Activated naive CD4-positive, alpha-beta T cell treated with anti-CD3 and anti-CD28 coated beads for 36 hours (primary cell): ENCODE data around the gene SRC. TPM values are rescaled to one million over a fixed set of nuclear protein-coding genes. Genes with fewer than 3 reads are reported as not detected.
"Not testable (repeated sequence)": the region's sequence is repeated elsewhere in the genome, so short reads cannot be mapped to it uniquely, and the experiment has no call there.

Experiments used
- CTCF ChIA-PET: fragments of 350-600 bp; sonication (Branson Sonifier 250); formaldehyde crosslinking; loops from one replicate; lab custom pipeline; 2021; ENCODE audit warnings: antibody characterized with exemption; lab: Charles Lee
- DNase-seq: peaks from one replicate; pipeline ENCODE4 v3.0.0-alpha.2; 2020
- H3K27ac Mint-ChIP-seq: one replicate; pipeline ENCODE4 v1.8.0; 2021; ENCODE audit warnings: mild to moderate bottlenecking, mixed read lengths
- H3K27me3 Mint-ChIP-seq: one replicate; pipeline ENCODE4 v1.8.0; 2021; ENCODE audit warnings: low read depth, mixed read lengths
- H3K36me3 Mint-ChIP-seq: one replicate; pipeline ENCODE4 v1.8.0; 2021; ENCODE audit warnings: low read depth, mixed read lengths
- H3K4me1 Mint-ChIP-seq: one replicate; pipeline ENCODE4 v1.8.0; 2021; ENCODE audit warnings: low read depth, mixed read lengths
- H3K4me3 Mint-ChIP-seq: one replicate; pipeline ENCODE4 v1.8.0; 2021; ENCODE audit warnings: mild to moderate bottlenecking, moderate library complexity, mixed read lengths
- H3K9me3 Mint-ChIP-seq: one replicate; pipeline ENCODE4 v1.8.0; 2021; ENCODE audit warnings: mixed read lengths
- intact Hi-C: fragments of 100-400 bp; cut with micrococcal nuclease; formaldehyde crosslinking; loops from one replicate; pipeline ENCODE4 v1.15.1; 2023
- total RNA-seq, 2 experiments: library from RNA; stranded (reverse); gene quantifications; one replicate each; pipeline ENCODE4 v1.2.3, GENCODE V29; 2021

Gene SRC
- total RNA-seq, 2 experiments from 2014 or later = 2.0 to 2.8 TPM

DNA sequence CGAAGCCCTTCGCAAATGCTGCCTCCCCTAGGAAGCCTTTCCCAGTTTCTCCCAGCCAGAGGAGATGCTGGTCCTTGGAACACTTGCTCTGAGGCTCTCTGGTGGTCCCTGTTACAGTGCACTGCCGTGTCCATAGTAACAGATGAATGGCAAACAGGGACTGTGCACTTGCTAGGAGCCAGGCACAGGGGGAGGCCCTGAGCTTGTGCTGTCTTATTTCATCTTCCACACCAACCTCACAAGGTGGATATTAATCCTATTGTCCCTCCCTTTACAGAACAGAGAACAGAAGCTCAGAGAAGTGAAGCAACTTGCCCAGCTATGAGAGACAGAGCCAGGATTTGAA lies 19.0 kb downstream of the SRC start:
- H3K4me3 Mint-ChIP-seq = no peak overlapping the region
- no peak for DNase-seq
- intact Hi-C loops = no loop called here
- CTCF ChIA-PET = interaction anchor here (0.7 to 1.6 kb wide), 3 partner anchors 9 to 80 kb away, joined by 3 read pairs; no protein-coding TSS in a partner anchor
- H3K4me1 Mint-ChIP-seq = peaks cover 2% of the 10 kb centered on the region
- peaks cover 2% of the 10 kb centered on the region for H3K9me3 Mint-ChIP-seq
- no peaks in the 10 kb centered on the region for H3K27me3 Mint-ChIP-seq
- H3K27ac Mint-ChIP-seq = no peak overlapping the region
- peaks cover 2% of the 10 kb centered on the region for H3K36me3 Mint-ChIP-seq

DNA sequence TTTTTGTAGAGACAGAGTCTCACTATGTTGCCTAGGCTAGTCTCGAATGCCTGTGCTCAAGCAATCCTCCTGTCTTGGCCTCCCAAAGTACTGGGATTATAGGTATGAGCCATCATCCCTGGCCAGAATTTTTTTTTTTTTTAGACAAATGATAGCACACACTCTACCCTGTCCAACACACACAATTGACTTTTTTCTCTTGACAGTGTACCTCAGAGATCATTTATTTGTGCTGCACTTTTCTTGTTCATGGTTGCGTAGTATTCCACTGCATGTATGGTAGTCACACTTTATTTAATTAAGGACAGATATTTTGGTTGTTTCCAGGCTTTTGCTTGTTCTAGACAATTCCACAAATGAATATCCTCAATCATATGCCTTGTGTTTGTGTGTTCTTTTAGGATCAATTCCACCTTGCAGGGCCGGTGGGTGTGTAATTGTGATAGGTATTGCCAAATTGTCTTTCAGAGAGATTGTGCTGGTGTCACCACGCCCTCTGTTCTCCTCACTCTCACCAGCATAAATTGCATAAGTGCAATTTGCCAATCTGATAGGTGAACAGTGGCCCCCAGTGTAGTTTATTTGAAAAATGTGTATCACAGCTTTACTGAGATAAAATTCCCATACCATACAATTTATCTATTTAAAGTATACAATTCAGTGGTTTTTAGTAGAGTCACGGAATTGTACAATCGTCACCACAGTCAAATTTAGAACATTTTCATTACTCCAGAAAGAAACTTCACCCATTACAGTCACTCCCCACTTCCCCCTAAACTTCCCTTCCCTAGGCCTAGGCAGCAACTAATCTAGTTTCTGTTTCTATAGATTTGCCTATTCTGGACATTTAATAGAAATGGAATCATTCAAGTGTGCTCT lies 20.1 kb downstream of the SRC start:
- no peaks in the 10 kb centered on the region for H3K27me3 Mint-ChIP-seq

DNA sequence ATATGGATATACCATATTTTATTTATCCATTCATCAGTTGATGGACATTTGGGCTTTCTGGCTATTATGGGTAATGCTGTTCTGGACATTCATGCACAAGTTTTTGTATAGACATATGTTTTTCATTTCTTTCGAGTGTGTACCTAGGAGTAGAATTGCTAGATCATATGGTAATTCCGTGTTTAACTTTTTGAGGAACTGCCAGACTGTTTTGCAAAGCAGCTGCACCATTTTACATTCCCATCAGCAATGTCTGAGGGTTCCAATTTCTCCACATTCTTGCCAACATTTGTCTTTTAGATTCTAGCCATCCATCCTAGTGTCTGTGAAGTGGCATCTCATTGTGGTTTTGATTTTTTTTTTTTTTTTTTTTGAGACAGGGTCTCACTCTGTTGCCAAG lies 20.8 kb downstream of the SRC start:
- Mint-ChIP-seq H3K4me1 (peaks cover 2% of the 10 kb centered on the region), H3K27ac (no peak overlapping the region), H3K27me3 (no peaks in the 10 kb centered on the region), H3K4me3 (no peak overlapping the region), H3K9me3 (peaks cover 2% of the 10 kb centered on the region), H3K36me3 (peaks cover 2% of the 10 kb centered on the region)
- CTCF ChIA-PET = no interaction called here
- no peak for DNase-seq
- intact Hi-C loops = no loop called here

More for the DNA sequence above, 20.1 kb downstream of the SRC start:
- peaks cover 2% of the 10 kb centered on the region for H3K9me3 Mint-ChIP-seq
- no peak overlapping the region for H3K4me3 Mint-ChIP-seq
- no peak overlapping the region for H3K27ac Mint-ChIP-seq
- DNase-seq = no peak
- H3K36me3 Mint-ChIP-seq = peaks cover 2% of the 10 kb centered on the region
- CTCF ChIA-PET = interaction anchor here (1.6 kb wide), 1 partner anchor 12 kb away, joined by 3 read pairs; no protein-coding TSS in a partner anchor
- intact Hi-C loops = no loop called here
- H3K4me1 Mint-ChIP-seq = peaks cover 2% of the 10 kb centered on the region

DNA sequence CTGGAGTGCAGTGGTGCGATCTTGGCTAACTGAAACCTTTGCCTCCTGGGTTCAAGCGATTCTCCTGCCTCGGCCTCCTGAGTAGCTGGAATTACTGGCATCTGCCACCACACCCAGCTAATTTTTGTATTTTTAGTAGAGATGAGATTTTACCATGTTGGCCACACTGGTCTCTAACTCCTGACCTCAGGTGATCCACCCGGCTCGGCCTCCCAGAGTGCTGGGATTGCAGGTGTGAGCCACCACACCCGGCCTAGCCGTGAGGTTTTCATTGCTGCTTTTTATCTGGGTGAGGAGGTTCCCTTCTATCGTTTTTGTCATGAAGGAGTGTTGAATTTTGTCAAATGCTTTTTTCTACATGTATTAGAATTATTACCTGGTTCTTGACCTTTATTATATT lies 23.9 kb downstream of the SRC start:
- no peak for DNase-seq
- H3K9me3 Mint-ChIP-seq = peaks cover 2% of the 10 kb centered on the region
- H3K36me3 Mint-ChIP-seq = peaks cover 2% of the 10 kb centered on the region
- intact Hi-C loops = no loop called here
- peaks cover 2% of the 10 kb centered on the region for H3K4me1 Mint-ChIP-seq
- H3K27ac Mint-ChIP-seq = no peak overlapping the region
- H3K27me3 Mint-ChIP-seq = no peaks in the 10 kb centered on the region
- CTCF ChIA-PET = no interaction called here
- no peak overlapping the region for H3K4me3 Mint-ChIP-seq

DNA sequence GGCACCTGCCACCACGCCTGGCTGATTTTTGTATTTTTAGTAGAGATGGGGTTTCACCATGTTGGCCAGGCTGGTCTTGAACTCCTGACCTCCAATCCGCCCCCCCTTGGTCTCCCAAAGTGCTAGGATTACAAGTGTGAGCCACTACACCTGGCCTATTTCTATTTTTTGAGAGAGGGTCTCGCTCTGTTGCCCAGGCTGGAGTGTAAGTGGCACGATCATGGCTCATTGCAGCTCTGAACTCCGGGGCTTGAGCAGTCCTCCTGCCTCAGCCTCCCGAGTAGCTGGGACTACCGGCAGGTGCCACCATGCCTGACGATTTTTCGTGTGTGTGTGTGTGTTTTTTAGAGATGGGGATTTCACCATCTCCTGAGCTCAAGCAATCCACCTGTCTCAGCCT lies 25.9 kb downstream of the SRC start:
- intact Hi-C loops, H3K9me3 Mint-ChIP-seq, DNase-seq, H3K27me3 Mint-ChIP-seq, H3K27ac Mint-ChIP-seq, H3K36me3 Mint-ChIP-seq, H3K4me1 Mint-ChIP-seq, H3K4me3 Mint-ChIP-seq: not testable (repeated sequence)
- CTCF ChIA-PET = interaction anchor here (0.7 kb wide), 1 partner anchor 11 kb away, joined by 4 read pairs; no protein-coding TSS in a partner anchor

DNA sequence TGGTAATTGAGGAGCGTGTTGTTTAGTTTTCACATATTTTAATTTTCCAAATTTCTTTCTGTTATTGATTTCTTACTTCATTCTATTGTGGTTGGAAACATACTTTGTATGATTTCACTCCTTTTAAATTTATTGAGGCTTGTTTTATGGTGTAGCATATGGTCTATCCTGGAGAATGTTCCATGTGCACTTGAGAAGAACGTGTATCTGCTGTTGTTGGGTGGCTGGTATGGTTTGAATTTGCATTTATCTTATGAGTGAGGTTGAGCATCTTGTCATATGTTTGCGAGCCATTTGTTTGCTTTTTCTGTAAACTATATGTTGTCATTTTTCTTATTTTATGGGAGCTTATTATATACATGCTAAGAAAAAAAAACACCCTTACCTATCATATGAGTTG lies 26.5 kb downstream of the SRC start:
- Mint-ChIP-seq H3K27ac (no peak overlapping the region), H3K4me1 (peaks cover 4% of the 10 kb centered on the region), H3K4me3 (no peak overlapping the region), H3K27me3 (no peaks in the 10 kb centered on the region), H3K9me3 (no peaks in the 10 kb centered on the region), H3K36me3 (no peaks in the 10 kb centered on the region)
- intact Hi-C loops = no loop called here
- no peak for DNase-seq
- CTCF ChIA-PET = interaction anchor here (0.7 kb wide), 1 partner anchor 12 kb away, joined by 4 read pairs; no protein-coding TSS in a partner anchor

DNA sequence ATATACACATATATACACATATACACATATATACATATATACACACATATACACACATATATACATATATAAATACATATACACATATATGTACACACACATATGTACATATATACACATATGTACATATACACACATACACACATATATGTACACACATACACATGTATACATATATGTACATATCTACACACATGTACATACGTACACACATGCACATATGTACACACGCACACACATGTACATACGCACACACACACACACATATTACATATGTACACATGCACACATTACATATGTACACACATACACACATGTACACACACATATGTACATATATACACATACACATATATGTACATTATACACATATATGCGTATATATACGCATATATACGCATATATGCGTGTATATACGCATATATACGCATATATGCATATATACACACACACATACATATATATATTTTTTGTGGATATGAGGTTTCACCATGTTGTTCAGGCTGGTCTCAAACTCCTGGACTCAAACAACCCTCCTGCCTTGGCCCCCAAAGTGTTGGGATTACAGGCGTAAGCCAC lies 27.2 kb downstream of the SRC start:
- Mint-ChIP-seq H3K27ac (no peak overlapping the region), H3K9me3 (no peaks in the 10 kb centered on the region)

DNA sequence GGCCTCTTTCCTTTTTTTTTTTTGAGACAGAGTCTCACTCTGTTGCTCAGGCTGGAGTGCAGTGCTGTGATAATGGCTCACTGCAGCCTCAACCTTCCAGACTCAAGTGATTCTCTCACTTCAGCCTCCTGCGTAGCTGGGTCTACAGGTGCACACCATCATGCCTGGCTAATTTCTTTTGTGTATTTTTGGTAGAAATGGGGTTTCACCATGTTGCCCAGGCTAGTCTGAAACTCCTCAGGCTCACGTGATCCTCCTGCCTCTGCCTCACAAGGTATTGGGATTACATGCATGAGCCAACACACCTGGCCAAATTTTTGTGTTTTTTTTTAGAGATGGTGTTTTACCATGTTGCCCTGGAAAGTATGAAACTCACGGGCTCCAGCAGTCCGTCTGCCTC lies 29.3 kb downstream of the SRC start:
- Mint-ChIP-seq H3K27me3 (no peaks in the 10 kb centered on the region), H3K36me3 (no peaks in the 10 kb centered on the region), H3K9me3 (no peaks in the 10 kb centered on the region), H3K4me3 (no peak overlapping the region), H3K4me1 (peaks cover 5% of the 10 kb centered on the region), H3K27ac (no peak overlapping the region)
- no peak for DNase-seq
- intact Hi-C loops = no loop called here
- CTCF ChIA-PET = no interaction called here

More for the DNA sequence above, 27.2 kb downstream of the SRC start:
- no peaks in the 10 kb centered on the region for H3K36me3 Mint-ChIP-seq
- CTCF ChIA-PET = no interaction called here
- DNase-seq = no peak
- H3K4me1 Mint-ChIP-seq = peaks cover 5% of the 10 kb centered on the region
- no peak overlapping the region for H3K4me3 Mint-ChIP-seq
- intact Hi-C loops = no loop called here
- H3K27me3 Mint-ChIP-seq = no peaks in the 10 kb centered on the region

DNA sequence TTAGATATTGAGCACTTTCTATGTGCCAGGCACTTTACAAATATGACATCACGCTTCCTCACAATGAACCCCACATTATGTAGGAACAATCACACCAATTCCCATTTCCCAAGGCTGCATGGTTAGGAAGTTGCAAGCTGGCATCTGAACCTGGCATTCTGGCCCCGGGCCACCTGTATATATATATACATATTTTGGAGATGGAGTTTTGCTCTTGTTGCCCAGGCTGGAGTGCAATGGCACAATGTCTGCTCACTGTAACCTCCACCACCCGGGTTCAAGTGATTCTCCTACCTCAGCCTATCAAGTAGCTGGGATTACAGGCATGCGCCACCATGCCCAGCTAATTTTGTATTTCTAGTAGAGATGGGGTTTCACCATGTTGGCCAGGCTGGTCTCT lies 30.4 kb downstream of the SRC start:
- intact Hi-C loops = no loop called here

DNA sequence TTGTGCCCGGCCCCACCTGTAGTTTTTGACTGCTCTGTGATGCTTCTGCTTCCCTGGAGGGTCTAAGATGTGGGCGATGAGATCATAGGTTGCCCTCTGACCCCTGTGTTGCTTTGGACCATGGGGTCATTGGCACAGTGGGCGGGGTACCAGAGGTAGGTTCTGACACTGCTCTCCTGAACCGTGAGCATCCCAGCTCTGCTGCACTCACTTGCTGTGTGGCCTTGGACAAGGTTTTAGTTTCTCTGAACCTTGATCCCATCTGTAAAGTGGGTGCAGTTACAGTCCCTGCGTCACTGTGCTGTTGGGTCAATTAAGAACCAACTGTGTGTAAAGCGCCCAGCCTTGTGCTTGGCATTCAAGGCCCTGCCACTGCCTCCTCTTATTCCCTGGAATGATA lies 30.9 kb downstream of the SRC start:
- intact Hi-C loops = no loop called here
- Mint-ChIP-seq H3K4me1 (peaks cover 5% of the 10 kb centered on the region), H3K27ac (no peak overlapping the region), H3K36me3 (no peaks in the 10 kb centered on the region), H3K4me3 (no peak overlapping the region), H3K27me3 (no peaks in the 10 kb centered on the region), H3K9me3 (no peaks in the 10 kb centered on the region)
- no peak for DNase-seq
- CTCF ChIA-PET = interaction anchor here (1.4 kb wide), 1 partner anchor 181 kb away, joined by 6 read pairs; no protein-coding TSS in a partner anchor

More for the DNA sequence above, 30.4 kb downstream of the SRC start:
- Mint-ChIP-seq H3K4me3 (no peak overlapping the region), H3K27me3 (no peaks in the 10 kb centered on the region), H3K36me3 (no peaks in the 10 kb centered on the region), H3K9me3 (no peaks in the 10 kb centered on the region), H3K4me1 (peaks cover 5% of the 10 kb centered on the region), H3K27ac (no peak overlapping the region)
- CTCF ChIA-PET = no interaction called here
- DNase-seq = no peak

DNA sequence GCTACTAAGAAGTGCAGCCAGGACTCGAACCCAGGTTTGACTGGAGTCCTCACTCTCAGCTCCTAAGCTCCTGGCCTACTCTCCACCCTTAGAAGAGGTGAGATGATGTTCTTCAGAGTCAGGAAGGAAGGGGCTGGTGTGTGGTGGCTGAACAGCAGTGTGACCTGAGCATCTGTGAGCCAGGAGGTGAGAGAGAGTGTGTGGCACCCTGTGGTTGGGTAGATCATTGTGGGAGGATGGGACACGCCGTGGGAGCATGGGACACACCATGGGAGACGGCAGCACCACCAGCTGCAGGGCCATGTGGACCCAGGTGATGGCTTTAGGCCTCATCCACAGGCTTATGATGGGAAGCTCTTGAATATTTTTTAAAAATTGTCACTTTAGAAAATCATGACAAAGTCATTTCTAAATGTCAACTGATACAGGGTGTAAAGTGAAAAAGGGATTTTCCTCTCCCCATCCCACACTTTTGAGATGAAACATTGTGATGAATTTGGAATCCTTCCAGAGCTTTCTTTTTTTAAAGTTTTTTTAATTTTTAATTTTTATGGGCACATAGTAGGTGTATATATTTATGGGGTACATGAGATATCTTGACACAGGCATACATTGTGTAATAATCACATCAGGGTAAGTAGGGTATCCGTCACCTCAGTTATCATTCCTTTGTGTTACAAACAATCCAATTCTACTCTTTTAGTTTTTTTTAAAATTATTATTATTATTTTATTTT lies 31.6 kb downstream of the SRC start:
- Mint-ChIP-seq H3K9me3 (no peaks in the 10 kb centered on the region), H3K4me3 (no peak overlapping the region), H3K27ac (no peak overlapping the region), H3K36me3 (no peaks in the 10 kb centered on the region), H3K4me1 (peaks cover 5% of the 10 kb centered on the region), H3K27me3 (no peaks in the 10 kb centered on the region)
- CTCF ChIA-PET = interaction anchor here (1.0 to 1.4 kb wide), 2 partner anchors 12 to 181 kb away, joined by 3 to 6 read pairs; no protein-coding TSS in a partner anchor
- DNase-seq = no peak
- intact Hi-C loops = no loop called here

DNA sequence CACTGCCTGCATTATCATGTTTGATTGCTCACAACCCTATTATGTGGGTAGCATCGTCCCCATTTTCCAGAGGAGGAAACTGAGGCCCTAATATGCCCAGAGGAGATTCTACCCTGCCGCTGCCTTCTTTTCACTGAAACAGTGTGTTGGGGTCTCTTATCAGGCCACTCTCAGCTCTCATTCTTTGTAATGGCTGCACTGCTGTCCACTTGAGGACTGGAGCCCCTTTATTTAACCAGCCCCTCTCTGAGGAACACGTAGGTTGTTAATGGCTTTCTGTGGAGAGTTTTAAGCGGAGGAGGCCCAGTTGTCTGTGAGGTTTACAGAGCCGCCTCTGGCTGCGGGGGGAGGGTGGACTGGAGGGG lies 32.5 kb downstream of the SRC start:
- Mint-ChIP-seq H3K4me3 (no peak overlapping the region), H3K9me3 (no peaks in the 10 kb centered on the region), H3K36me3 (no peaks in the 10 kb centered on the region), H3K27me3 (no peaks in the 10 kb centered on the region), H3K27ac (no peak overlapping the region), H3K4me1 (peaks cover 5% of the 10 kb centered on the region)
- CTCF ChIA-PET = interaction anchor here (1.0 kb wide), 1 partner anchor 13 kb away, joined by 3 read pairs; no protein-coding TSS in a partner anchor
- intact Hi-C loops = no loop called here
- no peak for DNase-seq
